HG03378 (cell line): Measurements from ENCODE around the gene PLA2G4B.

ENCODE experiments used
- ATAC-seq: cut with Tn5 transposase; IDR thresholded peaks from one replicate; pipeline ENCODE4 v1.9.1; 2021; ENCODE audit warnings: mild to moderate bottlenecking, moderate library complexity; ENCODE audit not compliant: unreplicated experiment

The PLA2G4B gene

DNA sequence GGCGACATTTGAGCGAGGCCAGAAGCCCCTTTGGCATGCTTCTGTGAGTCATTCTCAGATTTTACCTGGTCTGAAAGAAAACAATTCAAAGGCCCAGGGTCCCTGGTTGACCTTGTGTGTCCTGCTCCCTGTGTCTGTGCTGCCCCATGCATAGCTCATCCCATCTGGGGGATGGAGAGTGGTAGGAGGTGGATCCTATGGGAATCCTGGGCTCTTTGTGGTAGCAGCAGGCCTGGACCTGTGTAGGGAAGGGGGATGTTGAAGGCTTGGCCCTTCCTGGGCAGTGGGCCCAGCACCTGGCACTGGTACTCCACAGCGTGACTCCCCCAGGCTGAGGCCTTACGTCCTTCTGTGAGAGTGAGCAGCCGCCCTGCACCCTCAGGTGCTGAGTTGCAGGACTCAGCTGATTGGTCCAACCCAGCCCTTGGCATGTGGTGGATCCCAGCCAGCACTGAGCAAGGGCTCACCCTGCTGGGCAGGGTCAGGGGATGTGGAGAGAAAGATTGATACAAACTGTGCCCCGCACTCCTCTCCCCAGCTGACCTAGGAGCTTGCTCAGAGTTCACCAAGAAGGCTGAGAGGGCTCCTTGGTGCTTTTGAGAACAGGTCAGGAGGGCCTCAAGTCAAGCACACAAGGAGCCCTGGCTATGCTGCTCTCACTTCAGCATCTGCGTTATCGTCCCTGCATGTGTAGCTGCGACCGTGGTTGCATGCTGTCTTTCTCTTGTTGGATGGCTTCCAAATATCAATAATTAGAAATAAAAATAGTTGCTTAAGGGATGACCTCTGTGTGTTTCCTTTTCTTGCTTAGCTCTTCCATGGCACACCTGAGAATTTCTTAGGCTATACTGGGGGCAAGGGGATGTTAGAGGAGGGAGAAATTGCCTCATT is 32.1 kb upstream of the PLA2G4B start:
- no peak for ATAC-seq

DNA sequence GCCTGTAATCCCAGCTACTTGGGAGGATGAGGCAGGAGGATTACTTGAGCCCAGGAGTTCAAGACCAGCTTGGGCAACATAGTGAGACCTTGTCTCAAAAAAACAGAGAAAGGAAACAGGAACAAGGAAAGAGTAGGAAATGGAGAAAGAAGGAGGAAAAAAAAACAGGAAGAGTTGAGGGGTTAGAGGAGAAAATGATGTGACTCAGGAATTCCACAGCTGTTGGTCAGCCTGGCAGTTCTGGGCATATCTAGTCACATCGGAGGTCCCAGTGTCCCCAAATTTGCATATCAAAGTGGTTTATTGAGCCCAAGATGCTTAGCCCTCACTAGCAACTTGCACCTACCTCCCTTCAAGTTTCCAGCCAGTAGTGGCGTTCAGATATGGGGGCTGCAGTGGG is 29.5 kb upstream of the PLA2G4B start:
- ATAC-seq: no peak

DNA sequence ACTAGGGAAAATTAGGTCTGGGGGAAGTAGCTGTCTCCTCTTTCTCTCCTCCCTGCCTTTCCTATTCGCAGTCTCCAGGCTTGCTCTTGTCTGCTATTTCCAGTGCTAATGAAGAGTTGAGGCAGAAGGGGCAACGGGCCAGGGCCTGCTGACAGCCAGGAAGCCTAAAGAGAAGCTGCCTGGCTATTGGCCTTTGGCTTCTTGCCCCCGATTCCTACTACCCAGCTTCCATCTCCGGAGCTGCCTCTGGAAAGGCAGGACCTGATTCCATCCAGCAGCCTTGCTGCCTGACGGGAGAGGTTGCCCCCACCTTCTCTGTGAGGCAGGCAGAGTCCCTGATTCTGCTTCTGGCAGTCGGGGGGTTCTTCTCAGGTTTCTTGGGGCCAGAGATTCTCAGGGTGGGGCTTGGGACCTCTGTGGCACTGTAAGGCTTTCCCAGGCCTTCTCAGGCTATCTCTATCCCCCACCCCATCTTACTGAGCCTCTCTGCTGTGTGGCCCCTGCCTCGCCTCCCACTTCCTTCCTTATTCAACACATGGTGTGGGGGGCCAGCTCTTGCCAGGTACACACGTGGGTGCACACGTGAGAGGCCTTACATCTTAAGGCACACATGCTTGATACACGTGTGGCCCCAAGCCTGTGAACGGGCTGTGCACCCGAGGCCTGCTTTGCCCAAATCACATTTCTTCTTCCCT is 29.0 kb upstream of the PLA2G4B start:
- ATAC-seq: no peak

DNA sequence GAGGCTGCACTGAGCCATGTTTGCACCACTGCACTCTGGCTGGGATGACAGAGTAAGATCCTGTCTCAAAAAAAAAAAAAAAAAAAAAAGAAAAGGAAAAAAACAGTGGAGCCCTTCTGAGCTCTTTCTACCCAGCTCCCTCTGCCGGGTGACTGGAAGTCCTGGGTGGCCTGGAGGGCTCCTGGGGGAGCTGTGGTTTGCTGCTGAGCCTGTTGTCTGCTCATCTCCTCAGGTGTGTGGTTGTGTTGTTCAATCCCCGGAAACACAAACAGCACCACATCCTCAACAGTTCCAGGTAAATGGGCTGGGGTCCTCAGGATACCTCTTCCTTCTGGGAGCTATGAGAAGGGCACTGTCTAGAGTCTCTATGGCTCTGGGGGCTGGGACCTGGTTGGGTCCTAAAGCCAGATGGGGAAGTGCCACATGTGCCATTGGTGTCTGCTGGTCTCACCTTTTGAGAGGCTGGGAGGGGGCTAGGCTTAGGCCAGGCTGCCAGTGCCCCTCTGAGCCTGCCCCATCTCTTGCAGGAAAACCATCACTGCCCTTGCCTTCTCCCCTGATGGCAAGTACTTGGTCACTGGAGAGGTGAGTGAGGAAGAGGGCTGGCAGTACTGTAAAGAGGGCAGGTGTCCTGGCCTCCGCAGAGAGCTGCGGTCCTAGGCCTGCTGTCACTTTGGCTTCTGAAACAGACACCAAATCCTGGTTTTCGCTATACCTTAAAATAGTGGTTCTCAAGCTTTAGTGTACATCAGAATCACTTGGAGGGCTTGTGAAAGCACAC is 27.8 kb upstream of the PLA2G4B start:
- no peak for ATAC-seq

DNA sequence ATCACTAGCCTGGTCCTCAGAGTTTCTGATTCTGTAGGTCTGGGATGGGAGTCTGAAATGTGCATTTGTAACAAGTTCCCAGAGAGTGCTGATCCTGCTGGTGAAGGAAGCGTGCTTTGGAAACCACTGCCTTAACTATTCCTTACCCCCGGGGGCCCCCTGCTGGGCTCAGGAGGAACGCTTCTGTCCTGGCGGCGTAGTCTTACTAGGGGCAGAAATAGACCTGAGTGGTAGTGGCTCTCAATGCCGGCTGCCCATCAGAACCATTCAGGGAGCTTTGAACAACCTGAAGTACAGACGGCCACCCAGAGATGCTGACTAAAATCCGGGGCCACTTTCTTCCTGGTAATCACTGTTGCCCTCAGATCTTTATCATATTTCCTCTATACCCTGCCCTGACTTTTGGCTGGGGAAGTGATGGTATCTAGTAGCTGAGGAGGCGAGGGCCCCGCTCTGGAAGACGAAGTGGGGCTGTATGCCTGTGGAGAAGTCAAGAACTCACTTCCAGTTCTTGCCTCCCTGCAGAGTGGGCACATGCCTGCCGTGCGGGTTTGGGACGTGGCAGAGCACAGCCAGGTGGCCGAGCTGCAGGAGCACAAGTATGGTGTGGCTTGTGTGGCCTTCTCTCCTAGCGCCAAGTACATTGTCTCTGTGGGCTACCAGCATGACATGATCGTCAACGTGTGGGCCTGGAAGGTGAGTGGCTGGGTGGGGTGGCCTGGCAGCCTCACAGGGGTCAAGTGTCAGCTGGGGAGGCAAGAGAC is 27.0 kb upstream of the PLA2G4B start:
- no peak for ATAC-seq

DNA sequence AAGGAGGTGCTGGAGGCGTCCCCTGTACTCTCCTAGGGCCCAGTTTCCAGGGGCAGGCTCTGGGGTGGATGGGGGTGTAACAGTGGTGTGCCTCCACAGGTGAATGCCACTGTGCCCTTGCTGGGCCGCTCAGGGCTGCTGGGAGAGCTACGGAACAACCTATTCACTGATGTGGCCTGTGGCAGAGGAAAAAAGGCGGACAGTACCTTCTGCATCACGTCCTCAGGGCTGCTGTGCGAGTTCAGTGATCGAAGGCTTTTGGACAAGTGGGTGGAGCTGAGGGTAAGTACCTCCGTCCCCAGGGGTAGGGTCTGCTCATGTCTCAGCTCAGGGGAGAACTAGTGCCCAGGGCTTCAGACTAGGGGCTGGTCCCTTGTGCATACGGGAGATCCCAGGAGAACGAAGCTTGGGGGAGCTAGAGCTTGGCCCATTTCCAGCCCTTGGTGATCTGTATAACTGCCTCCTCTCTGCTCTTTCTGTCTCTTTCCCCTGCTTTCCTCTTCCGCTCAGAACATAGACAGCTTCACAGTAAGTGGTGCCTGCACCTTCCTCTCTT is 25.7 kb upstream of the PLA2G4B start:
- no peak for ATAC-seq

DNA sequence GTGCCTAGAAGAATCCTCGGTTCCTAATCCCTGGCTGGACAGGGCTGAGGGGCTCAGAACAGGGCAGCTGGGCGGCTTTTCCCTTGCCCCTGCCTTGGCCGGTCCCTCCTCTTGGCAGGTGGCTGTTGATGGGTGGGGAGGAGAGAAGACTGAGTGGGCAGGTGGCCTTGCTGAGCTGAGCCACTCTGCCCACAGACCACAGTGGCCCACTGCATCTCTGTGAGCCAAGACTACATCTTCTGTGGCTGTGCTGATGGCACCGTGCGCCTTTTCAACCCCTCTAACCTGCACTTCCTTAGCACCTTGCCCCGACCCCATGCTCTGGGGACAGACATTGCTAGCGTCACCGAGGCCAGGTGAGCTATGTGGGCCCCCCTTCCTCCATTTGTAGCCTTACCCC is 25.2 kb upstream of the PLA2G4B start:
- no peak for ATAC-seq

DNA sequence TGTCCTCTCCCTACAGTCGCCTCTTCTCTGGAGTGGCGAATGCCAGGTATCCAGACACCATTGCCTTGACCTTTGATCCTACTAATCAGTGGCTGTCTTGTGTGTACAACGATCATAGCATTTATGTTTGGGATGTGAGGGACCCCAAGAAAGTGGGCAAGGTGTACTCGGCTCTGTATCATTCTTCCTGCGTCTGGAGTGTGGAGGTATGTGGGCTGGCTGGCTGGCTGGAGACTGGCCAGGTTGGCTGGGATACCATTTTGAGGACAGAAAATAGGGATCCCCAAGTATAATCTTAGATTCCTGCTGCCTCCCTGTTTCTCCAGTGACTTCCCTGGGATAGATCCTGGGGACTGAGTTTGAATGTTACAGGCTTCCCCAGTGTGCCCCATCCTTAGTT is 24.1 kb upstream of the PLA2G4B start:
- ATAC-seq: no peak

DNA sequence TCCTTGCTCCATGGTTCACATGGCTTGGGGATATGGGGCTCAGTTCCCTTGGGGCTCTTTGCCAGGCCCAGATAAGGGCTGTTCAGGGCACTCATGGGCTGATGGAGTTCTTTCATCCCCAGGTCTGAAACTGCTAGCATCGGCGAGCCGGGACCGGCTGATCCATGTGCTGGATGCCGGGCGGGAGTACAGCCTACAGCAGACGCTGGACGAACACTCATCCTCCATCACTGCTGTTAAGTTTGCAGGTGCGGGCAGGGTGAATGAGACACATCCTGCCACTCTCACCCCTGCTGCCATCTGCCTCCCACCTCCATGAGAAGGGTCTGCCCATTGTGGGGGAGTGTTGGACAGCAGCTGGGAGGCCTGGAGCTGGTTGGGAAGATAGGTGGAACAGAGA is 21.9 kb upstream of the PLA2G4B start:
- no peak for ATAC-seq

DNA sequence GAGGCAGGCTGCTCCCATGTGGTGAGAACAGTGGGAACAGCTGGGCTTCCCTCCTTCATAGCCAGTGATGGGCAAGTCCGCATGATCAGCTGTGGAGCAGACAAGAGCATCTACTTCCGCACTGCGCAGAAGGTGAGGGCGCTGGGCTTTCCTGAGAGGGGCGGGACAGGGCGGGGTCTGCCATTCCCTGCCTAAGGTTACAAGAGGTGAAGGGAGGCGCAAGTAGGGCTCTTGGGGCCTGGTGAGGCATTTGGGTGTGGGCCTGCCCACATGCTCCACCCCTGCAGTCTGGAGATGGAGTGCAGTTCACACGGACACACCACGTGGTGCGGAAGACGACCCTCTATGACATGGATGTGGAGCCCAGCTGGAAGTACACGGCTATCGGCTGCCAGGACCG is 21.3 kb upstream of the PLA2G4B start:
- no peak for ATAC-seq

DNA sequence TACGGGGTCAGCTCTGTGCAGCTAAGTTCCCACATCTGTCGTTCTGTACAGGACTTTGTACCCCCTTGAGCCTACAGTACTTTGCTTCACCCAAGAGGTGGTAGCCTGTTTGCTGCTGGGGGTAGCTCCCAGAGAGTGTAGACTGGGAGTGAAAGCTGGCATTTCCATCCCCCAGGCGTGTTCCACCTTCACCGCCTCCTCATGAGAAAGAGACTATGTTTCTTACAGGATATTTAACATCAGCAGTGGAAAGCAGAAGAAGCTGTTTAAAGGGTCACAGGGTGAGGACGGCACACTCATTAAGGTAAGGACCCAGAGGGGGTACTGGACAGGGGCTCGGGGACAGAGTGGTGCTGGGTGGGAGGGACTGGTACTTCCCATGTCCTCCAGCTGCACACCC is 20.9 kb upstream of the PLA2G4B start:
- no peak for ATAC-seq

DNA sequence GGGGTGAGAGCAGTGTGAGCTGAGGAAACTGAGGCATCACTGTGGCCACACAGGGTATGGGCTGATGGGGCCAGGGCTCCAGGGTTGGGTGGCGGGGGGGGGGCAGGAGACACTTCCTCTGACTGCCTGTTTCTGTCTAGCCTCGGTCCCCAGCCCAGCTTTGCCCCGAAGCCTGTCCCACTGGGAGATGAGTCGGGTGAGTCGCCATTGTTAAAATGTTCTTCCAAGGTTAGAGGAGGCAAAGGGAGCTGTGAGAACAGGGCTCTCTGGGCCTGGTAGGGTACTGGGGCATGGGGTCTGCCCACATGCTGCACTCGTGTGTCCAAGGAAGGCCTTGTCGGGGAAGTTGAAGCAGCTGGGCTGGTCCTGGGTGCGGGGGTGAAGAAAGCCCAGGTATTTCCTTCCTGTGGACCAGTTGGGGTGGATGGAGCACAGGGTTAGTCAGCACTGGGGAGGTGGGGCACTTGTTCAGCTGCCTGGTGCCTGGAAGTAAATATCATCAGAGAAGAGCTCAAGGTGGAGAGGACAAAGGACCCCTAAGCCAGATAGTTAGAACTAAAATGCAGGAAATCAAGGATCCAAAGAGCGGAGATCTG is 19.1 kb upstream of the PLA2G4B start:
- ATAC-seq: no peak

DNA sequence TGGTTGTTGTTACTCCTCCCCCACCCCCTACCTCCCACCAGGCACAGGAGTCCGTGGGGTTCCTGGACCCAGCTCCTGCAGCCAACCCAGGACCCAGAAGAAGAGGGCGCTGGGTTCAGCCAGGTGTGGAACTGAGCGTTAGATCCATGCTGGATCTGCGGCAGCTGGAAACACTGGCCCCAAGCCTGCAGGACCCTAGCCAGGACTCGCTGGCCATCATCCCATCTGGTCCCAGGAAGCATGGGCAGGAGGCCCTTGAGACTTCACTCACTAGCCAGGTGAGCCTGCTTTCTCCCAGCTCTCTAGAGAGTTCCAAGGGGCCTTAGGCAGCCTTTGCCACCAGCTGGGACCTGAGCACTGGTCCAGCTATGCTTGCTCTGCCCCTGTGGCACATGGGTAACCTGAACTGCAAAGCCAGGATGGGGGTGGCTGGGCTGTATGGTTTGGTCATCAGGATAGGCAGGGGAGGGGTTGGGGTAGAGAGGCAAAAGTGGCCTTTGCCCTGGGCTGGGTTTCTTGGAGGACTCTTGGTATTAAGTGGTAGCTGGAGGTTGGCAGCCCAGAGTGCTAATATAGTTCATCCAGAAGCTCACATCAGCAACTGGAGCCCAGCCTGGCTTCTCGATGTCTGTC is 17.7 kb upstream of the PLA2G4B start:
- ATAC-seq: no peak

DNA sequence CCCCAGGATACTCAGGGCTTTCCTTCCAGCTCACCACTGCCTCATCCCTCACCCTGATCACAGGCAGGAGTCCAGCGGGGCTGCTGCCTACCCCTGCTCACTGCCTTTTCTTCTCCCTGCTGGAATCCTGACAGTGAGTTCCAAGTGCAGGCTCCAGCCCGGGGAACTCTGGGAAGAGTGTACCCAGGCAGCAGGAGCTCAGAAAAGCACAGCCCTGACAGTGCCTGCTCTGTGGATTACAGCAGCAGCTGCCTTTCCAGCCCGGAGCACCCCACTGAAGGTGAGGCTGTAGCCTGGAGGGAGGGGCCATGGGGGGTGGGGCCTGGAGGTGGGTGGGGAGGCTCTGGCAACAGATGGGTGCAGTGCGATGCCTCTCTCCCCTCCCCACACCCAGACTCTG is 16.8 kb upstream of the PLA2G4B start:
- ATAC-seq: no peak

DNA sequence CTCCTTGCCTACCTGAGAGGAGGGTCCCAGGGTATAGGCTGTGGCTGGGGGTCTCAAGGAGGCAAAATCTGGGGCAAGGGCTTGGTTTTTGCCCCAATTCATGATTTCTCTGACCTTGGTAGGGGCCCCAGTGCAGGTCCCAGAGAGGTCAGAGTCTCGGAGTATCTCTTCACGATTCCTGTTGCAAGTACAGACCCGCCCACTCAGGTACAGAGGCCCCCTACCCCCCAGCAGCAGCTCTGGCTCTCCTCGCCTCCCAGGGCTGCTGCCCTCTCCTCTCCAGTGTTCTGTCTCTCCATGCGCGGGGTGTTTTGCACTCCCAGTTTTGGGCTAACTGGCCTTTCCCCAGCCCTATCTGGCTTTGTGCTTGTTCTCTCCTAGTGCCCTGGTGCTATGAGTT is 16.2 kb upstream of the PLA2G4B start:
- no peak for ATAC-seq

DNA sequence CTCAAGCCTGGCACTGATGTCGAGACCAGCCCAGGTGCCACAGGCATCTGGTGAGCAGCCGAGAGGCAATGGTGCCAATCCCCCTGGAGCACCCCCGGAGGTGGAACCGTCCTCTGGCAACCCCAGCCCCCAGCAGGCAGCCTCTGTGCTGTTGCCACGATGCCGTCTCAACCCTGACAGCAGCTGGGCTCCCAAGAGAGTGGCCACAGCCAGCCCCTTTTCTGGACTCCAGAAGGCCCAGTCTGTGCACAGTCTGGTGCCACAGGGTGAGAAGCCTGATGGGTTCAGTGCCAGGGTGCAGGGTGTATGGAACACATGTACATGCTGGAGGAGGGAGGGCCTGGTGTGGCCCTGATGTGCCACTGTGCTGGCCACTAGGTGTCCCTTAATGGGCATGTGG is 15.7 kb upstream of the PLA2G4B start:
- ATAC-seq: no peak

DNA sequence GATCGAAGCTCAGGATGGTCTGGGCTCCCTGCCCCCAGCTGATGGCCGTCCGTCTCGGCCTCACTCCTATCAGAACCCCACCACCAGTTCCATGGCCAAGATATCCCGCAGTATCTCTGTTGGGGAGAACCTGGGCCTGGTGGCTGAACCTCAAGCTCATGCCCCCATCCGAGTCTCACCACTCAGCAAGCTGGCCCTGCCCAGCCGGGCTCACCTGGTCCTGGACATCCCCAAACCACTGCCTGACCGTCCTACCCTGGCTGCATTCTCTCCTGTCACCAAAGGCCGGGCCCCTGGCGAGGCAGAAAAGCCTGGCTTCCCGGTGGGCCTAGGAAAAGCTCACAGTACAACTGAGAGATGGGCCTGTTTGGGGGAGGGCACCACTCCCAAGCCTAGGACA is 15.1 kb upstream of the PLA2G4B start:
- ATAC-seq: no peak

DNA sequence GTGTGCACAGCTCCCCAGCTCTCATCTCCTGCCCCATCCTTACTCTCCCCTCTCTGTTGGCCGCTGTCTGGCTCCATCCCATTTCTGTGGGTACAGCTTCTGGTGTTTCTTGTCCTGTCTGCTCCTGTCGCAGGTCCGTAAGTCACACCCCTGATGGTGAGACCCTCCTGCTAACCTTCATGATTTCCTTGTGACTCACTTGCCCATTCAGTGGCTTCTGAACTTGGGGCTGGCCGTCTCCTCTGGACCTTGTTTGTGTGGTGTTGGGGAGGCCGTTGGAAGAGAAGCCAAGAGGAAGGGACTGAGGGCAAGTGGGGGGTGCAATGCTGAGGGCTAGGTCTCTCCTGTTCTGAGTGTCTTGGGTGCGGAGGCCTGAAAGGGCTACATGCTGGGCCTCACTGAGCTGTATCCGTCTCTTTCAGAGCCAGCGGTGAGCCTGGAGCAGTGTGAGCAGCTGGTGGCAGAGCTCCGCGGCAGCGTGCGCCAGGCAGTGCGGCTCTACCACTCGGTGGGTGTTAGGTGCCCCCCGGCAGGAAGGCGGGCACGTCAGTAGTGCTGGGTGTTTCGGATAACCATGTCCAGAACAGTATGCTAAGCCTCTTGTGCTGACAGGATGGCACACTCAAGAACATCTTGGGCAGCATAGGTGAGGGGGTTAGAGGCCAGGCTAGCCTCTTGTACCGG is 14.4 kb upstream of the PLA2G4B start:
- no peak for ATAC-seq

DNA sequence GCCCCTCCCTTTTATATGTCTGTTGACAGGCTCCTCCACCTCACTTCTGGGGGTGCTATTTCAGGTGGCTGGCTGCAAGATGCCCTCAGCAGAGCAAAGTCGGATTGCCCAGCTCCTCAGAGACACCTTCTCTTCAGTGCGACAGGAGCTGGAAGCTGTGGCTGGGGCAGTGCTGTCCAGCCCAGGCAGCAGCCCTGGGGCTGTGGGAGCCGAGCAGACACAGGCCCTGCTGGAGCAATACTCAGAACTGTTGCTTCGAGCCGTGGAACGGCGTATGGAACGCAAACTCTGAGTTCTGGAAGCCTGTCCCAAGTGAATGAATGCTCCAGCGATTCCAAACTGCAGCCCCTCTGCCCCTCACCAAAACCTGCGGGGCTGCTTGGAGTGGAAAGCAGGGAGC is 13.5 kb upstream of the PLA2G4B start:
- no peak for ATAC-seq
